PFSK-1 (cell line): ENCODE data around the gene DYRK1A.

Experiments
- FOXP2 ChIP-seq: optimal IDR thresholded peaks from 2 replicates; pipeline ENCODE3; 2011; ENCODE audit warnings: borderline replicate concordance, control low read depth, inconsistent platforms; ENCODE audit not compliant: insufficient read depth; ENCODE audit errors: extremely low read length, extremely low read depth
- POLR2AphosphoS5 ChIP-seq: IDR thresholded peaks from 2 replicates; pipeline ENCODE4 v1.6.1; 2012; ENCODE audit warnings: low read depth, mild to moderate bottlenecking, control low read depth, low read length, moderate library complexity
- SIN3A ChIP-seq: IDR thresholded peaks from 2 replicates; pipeline ENCODE4 v1.6.1; 2012; ENCODE audit warnings: mild to moderate bottlenecking, low read length, moderate library complexity, borderline replicate concordance; ENCODE audit not compliant: insufficient read depth
- TAF1 ChIP-seq: IDR thresholded peaks from 2 replicates; pipeline ENCODE4 v1.6.1; 2012; ENCODE audit warnings: low read length, control low read depth, borderline replicate concordance; ENCODE audit not compliant: insufficient read depth
- TF ChIP-seq, protein P1 (sequence below), 2 experiments: IDR thresholded peaks; 2 replicates each; pipeline versions ENCODE4 v1.6.1 to v1.8.0; 2011 to 2012; ENCODE audit warnings: low read depth in 2 of 2, low read length in 2 of 2, control low read depth in 1 of 2, inconsistent platforms in 1 of 2, mild to moderate bottlenecking in 1 of 2, moderate library complexity in 1 of 2; ENCODE audit not compliant: insufficient read depth in 1 of 2

- TF ChIP-seq TAF1 (no peak), POLR2AphosphoS5 (no peak), FOXP2 (no peak), SIN3A (no peak)
- TF ChIP-seq, protein P1, sequence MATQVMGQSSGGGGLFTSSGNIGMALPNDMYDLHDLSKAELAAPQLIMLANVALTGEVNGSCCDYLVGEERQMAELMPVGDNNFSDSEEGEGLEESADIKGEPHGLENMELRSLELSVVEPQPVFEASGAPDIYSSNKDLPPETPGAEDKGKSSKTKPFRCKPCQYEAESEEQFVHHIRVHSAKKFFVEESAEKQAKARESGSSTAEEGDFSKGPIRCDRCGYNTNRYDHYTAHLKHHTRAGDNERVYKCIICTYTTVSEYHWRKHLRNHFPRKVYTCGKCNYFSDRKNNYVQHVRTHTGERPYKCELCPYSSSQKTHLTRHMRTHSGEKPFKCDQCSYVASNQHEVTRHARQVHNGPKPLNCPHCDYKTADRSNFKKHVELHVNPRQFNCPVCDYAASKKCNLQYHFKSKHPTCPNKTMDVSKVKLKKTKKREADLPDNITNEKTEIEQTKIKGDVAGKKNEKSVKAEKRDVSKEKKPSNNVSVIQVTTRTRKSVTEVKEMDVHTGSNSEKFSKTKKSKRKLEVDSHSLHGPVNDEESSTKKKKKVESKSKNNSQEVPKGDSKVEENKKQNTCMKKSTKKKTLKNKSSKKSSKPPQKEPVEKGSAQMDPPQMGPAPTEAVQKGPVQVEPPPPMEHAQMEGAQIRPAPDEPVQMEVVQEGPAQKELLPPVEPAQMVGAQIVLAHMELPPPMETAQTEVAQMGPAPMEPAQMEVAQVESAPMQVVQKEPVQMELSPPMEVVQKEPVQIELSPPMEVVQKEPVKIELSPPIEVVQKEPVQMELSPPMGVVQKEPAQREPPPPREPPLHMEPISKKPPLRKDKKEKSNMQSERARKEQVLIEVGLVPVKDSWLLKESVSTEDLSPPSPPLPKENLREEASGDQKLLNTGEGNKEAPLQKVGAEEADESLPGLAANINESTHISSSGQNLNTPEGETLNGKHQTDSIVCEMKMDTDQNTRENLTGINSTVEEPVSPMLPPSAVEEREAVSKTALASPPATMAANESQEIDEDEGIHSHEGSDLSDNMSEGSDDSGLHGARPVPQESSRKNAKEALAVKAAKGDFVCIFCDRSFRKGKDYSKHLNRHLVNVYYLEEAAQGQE (IDR thresholded peaks at IDR 0.05; ENCODE audit: insufficient read depth in 1 of 2, low read depth in 2 of 2, low read length in 2 of 2), result no peak
Observed at GRCh38 chr21:37424396-37424795, 57.8 kb downstream of the DYRK1A start.
